NK-92 (cell line): ENCODE measurements around the gene GSTM3.

Source experiments
- DNase-seq: peaks from one replicate; lab custom pipeline; 2025; ENCODE audit not compliant: unreplicated experiment; lab: John Stamatoyannopoulos, UW

GSTM3 gene

DNA sequence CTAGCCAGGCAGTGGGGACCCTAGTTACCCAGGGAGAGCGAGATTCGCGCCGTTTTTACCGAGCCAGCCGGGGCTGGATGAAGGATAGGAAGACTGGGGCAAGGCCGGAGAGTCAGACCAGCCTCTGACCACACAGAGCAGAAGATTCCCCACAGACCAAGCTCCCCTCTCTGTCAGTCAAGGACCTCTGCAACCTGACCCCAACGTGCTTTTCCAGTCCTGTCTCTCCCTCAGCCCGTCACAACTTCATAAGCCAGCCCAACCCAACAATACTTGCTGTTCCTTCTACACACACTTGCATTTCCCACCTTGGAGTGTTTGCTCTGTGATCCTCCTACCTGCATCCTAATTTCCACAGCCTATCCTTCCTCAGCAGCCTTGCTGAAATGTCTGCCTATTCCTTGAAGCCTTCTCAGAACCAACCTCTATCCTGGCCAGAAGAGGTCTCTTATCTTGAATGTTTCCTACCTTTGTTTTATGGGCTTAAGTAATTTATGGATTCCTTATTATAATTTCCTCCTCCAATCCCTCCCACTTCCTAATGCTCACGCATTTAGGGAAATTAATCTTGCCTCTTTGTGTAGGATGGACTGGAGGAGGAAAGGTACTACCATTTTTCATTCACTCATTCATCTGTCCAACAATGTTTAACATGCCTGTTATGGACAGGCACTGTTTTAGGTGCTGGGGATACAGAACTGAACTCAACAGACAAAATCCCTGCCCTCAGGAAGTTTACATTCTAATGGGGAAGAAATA lies at the start of gene GSTM3:
TSS of gene GSTM3 (minus strand) at position 424 of the 759 bp plus-strand sequence. CDS start 751 bp downstream, outside the sequence.
- DNase-seq = no peak

DNA sequence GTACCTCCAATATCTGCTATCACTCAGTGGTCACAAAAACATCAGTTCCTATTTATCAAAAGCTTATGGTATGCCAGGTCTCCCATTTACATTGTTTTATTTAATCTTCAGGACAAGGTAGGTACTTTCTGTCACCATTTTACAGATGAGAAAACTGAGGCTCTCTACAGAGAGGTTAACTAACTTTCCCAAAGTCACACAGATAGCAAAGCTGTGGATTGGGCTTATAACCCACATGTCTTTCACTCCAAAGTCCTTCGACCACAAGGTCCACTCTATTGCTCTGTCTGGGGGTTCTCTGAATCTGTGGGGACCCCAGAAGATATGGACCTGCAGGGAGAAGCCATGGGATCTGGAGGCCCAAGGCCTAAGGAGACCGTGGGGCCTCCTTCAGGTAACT lies 49.5 kb upstream of the GSTM3 start:
- no peak for DNase-seq

GRCh38 chr1:109789551-109790180 lies 48.8 kb upstream of the GSTM3 start:
- DNase-seq = no peak

DNA sequence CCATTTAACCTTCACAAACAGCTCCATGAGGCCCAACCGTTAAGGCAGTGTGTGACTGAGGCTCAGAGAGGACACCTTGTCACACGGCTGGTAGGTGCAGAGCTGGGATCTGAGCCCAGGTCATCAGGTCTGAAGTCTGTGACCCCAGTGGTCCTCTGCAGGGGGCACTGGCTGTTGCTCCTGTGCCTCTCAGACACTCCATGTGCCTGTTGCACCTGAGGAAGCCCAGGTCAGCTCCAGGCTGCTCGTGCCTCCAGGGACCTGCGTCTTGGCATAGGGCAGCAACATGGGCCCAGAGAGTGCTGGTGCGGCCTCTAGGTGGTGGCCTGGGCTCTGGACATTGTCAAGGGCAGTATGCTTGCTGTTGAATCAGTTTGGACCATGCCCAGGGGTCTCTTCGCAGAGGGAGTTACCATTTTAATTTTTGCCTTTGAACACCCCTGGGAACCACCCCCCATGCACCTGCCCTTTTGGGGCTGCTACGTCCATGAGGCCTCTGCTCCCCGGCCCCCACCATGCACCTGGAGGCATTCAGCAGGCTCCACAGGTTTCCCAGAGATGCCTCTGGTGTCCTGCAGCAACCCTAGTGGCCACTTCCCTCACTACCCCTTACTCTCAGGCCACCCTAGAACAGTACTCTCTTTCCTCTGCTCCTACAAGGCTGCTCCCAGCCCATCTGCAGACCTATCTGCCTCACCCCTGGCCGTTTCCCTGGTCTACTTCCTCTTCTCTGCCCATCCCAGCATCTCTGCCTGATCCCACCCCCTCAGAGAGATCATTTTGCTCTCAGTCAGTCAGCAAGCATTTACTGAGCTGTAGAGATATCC lies 48.1 kb upstream of the GSTM3 start:
- no peak for DNase-seq

DNA sequence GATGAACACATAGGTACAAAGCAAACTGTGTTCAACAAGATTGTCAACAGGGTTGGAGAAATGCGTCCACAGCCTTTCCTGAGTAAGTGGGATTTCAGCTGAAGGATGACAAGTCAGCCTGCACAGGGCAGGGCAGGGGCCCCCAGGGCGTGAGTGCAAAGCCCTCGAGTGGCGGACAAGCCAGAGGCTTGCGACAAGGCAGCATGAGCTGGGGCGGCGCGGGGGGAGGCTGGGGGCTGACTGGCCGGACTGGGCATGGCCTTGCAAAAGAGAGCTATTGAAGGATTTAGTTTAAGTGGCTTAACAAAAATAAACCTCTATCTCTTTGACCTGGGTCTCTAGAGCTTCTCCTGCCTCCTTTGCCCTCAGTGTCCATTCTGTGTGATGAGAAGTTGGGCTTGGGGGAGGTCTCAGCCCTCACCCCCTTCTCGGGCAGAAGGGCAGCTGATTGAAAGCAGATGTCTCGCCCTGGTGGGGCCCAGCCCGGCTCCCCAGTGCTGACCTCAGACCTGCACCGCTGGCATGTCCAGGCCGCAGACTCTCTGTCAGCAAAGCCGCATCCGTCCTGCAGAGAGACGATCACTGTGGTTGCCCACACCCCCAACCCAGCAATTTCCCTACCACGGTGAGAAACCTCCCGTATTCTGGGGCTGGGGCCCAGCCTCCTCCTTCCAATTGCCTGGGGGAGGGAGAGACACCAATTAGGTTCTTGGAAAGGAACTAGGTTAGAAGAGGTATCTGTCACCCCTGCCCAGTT lies 47.2 kb upstream of the GSTM3 start:
- DNase-seq = no peak

- no peak for DNase-seq
Observed at GRCh38 chr1:109787211-109787844, 46.5 kb upstream of the GSTM3 start.

GRCh38 chr1:109786531-109787021 lies 45.7 kb upstream of the GSTM3 start:
- no peak for DNase-seq

GRCh38 chr1:109786112-109786480 lies 45.3 kb upstream of the GSTM3 start:
- DNase-seq = no peak

DNA sequence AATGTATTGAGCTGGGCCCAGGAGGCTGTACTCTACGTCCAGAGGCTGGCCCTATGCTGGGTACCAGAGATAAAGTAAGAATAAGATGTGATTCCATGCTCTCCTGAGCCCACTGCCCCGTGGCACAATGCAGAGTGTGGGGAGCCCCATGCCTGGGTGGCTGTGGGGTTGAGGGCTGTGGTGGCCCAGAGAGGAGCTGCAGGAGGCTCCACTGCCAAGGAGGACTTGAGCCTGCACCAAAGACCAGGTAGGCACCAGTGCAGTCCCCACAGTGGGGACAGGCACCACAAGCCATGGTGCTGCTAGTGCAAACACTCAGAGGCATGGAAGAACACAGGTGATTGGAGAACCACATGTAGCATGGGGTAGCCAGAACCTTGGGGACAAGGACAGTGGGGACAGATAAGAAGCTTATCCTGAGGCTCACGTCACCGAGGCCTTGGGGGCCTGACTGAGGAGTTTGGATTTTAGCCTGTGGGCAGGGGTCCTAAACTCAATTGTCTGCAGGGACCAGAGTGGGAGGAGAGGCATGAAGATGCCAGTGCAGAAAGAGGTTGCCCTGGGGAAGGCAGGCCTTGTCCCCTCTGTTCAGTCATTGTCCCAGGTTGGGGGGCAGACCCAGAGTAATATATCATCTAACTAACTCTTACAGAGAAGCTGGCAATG lies 44.7 kb upstream of the GSTM3 start:
- no peak for DNase-seq

GRCh38 chr1:109784551-109785252 lies 43.9 kb upstream of the GSTM3 start:
- no peak for DNase-seq

DNA sequence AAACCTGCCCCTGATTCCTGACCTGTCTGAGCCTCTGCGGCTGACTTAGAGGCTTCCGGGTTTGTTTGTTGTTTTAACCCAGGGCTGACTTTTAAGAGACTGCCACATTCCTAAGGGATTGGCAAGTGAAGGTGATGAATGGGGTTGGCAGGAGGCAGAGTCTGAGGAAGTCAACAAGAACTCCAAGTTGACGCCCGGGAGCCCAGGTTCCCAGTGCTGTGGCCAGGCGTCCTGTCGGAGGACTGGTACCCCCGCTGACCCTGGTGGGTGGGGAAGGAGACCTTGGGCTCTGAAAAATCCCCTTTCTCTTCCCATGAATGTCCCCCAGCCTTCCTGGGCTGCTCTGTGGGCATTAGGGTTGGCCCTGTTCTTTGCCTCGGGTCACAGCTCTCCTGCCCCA lies 42.6 kb upstream of the GSTM3 start:
- DNase-seq = no peak

- no peak for DNase-seq
Observed at GRCh38 chr1:109782927-109783326, 42.1 kb upstream of the GSTM3 start.

- DNase-seq = no peak
Observed at GRCh38 chr1:109782514-109782913, 41.7 kb upstream of the GSTM3 start.

GRCh38 chr1:109781806-109782205 lies 41.0 kb upstream of the GSTM3 start:
- DNase-seq = no peak

DNA sequence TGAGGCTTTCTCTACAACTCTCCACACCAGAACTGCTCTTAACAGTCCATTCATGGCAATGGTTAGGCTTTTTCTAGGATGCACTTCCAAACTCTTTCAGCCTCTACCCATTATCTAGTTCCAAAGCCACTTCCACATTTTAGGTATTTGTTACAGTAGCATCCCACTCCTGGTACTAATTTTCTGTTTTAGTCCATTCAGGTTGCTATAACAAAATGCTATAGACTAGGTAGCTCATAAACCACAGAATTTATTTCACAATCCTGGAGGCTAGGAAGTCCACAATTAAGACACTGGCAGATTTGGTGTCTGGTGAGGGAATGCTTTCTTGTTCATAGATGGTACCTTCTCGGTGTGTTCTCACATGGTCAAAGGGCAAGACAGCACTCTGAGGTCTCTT lies 40.1 kb upstream of the GSTM3 start:
- no peak for DNase-seq

- no peak for DNase-seq
Observed at GRCh38 chr1:109777980-109778625, 37.3 kb upstream of the GSTM3 start.

- DNase-seq = no peak
Observed at GRCh38 chr1:109777436-109777835, 36.6 kb upstream of the GSTM3 start.

GRCh38 chr1:109776911-109777310 lies 36.1 kb upstream of the GSTM3 start:
- DNase-seq = no peak
